Measurements from ENCODE around the gene IGFBP2.
A peak's percentile ranks its signal among the peaks of the same experiment; 100 is the strongest.

GRCh38 chr2:216661639-216662375 is 28.6 kb downstream of the IGFBP2 start:
- peak in 7 of 11 experiments; percentile 21 to 56 (median 46) for TF ChIP-seq CTCF (IDR thresholded peaks at IDR 0.05 in 8 of 11, conservative IDR thresholded peaks at IDR 0.05 in 3 of 11)
- TF ChIP-seq POLR2AphosphoS5 (IDR thresholded peaks at IDR 0.05): peak; percentile 25 to 73 (median 71)

Measured in spleen (tissue), 7 donors.